ENCODE data around the gene H6PD.

H6PD gene

GRCh38 chr1:9207086-9207485 is 27.5 kb upstream of the H6PD start:
- DNase-seq: no peak

- DNase-seq: no peak
Observed at GRCh38 chr1:9207715-9208114, 26.9 kb upstream of the H6PD start.

- DNase-seq: no peak
Observed at GRCh38 chr1:9211291-9211811, 23.2 kb upstream of the H6PD start.

- no peak for DNase-seq
Observed at GRCh38 chr1:9212735-9213134, 21.8 kb upstream of the H6PD start.

GRCh38 chr1:9213956-9214355 is 20.6 kb upstream of the H6PD start:
- no peak for DNase-seq

- no peak for DNase-seq
Observed at GRCh38 chr1:9218917-9219316, 15.7 kb upstream of the H6PD start.

GRCh38 chr1:9222846-9223625 is 11.5 kb upstream of the H6PD start:
- no peak for DNase-seq

GRCh38 chr1:9224664-9225410 is 9.7 kb upstream of the H6PD start:
- no peak for DNase-seq

GRCh38 chr1:9225411-9225785 is 9.2 kb upstream of the H6PD start:
- DNase-seq: no peak

GRCh38 chr1:9228609-9229008 is 6.0 kb upstream of the H6PD start:
- no peak for DNase-seq

GRCh38 chr1:9229549-9229948 is 5.0 kb upstream of the H6PD start:
- no peak for DNase-seq

- DNase-seq: no peak
Observed at GRCh38 chr1:9230869-9231533, 3.6 kb upstream of the H6PD start.

GRCh38 chr1:9231648-9232332 is 2.8 kb upstream of the H6PD start:
- DNase-seq: no peak

- DNase-seq: no peak
Observed at GRCh38 chr1:9233241-9233941, 1.2 kb upstream of the H6PD start.

- no peak for DNase-seq
Observed at GRCh38 chr1:9233942-9234222, 692 bp upstream of the H6PD start.

- no peak for DNase-seq
Observed at GRCh38 chr1:9235096-9235459, 504 bp downstream of the H6PD start.

- DNase-seq: no peak
Observed at GRCh38 chr1:9235560-9235959, 986 bp downstream of the H6PD start.

GRCh38 chr1:9238134-9238533 is 3.6 kb downstream of the H6PD start:
- no peak for DNase-seq

GRCh38 chr1:9238550-9238949 is 4.0 kb downstream of the H6PD start:
- no peak for DNase-seq

GRCh38 chr1:9239622-9240401 is 5.2 kb downstream of the H6PD start:
- peak; percentile 37 for DNase-seq

GRCh38 chr1:9240914-9241820 is 6.6 kb downstream of the H6PD start:
- no peak for DNase-seq

Data from central memory CD4-positive, alpha-beta T cell (primary cell).